ENCODE measurements around the gene ADPGK. TPM values are rescaled to one million over a fixed set of nuclear protein-coding genes. Genes with fewer than 3 reads are reported as not detected.
"Not testable (repeated sequence)": the region's sequence is repeated elsewhere in the genome, so short reads cannot be mapped to it uniquely, and the experiment has no call there.

ADPGK gene
- total RNA-seq, 4 donors from 2014 or later = 53.0 to 74.6 (median 61.7) TPM

GRCh38 chr15:72824112-72824511 lies 40.6 kb upstream of the ADPGK start:
- peak in 1 of 2 donors; percentile 15 for DNase-seq
- WGBS, 2 donors = 31 to 38% methylated on average over 6 to 14 of the region's 14 CpGs
- no peak overlapping the region for H3K4me3 ChIP-seq (replicated peaks in 1 of 3)
- intact Hi-C loops (cut with DNase I) = no loop called here
- no peaks in the 10 kb centered on the region for H3K4me1 ChIP-seq
- H3K27me3 ChIP-seq = no peaks in the 10 kb centered on the region
- H3K36me3 ChIP-seq = no peaks in the 10 kb centered on the region
- TF ChIP-seq POLR2A (IDR thresholded peaks at IDR 0.05) = no peak
- TF ChIP-seq, protein P1, sequence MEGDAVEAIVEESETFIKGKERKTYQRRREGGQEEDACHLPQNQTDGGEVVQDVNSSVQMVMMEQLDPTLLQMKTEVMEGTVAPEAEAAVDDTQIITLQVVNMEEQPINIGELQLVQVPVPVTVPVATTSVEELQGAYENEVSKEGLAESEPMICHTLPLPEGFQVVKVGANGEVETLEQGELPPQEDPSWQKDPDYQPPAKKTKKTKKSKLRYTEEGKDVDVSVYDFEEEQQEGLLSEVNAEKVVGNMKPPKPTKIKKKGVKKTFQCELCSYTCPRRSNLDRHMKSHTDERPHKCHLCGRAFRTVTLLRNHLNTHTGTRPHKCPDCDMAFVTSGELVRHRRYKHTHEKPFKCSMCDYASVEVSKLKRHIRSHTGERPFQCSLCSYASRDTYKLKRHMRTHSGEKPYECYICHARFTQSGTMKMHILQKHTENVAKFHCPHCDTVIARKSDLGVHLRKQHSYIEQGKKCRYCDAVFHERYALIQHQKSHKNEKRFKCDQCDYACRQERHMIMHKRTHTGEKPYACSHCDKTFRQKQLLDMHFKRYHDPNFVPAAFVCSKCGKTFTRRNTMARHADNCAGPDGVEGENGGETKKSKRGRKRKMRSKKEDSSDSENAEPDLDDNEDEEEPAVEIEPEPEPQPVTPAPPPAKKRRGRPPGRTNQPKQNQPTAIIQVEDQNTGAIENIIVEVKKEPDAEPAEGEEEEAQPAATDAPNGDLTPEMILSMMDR (IDR thresholded peaks at IDR 0.05) = no peak
- H3K9me3 ChIP-seq = no peaks in the 10 kb centered on the region
- H3K27ac ChIP-seq = no peak overlapping the region

DNA sequence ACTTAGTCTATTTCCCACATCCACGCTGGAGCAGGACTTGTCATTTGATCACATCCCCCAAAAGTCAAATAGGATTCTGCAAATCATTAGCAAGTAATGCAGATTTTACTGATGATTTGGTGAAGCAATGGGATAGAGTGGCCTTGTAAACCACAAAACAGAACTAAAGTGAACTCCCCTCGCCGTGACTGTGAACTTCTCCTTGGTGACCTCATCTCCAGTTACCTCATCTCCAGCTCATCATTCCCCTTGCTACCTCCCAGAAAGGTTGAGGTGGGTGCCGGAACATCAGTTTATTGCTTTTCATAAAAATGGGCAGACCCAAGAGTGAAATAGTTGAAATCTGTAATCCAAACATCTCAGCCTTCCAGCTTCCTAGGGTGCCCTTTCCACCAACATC lies 36.7 kb upstream of the ADPGK start:
- H3K4me3 ChIP-seq (replicated peaks in 1 of 3) = no peak overlapping the region
- no peaks in the 10 kb centered on the region for H3K36me3 ChIP-seq
- 87 to 92% methylated on average over 4 of the region's 4 CpGs for WGBS, 2 donors
- no peak overlapping the region for H3K27ac ChIP-seq
- DNase-seq = no peak
- no peaks in the 10 kb centered on the region for H3K4me1 ChIP-seq
- intact Hi-C loops (cut with DNase I) = no loop called here
- TF ChIP-seq, protein P1 (IDR thresholded peaks at IDR 0.05) = no peak
- no peaks in the 10 kb centered on the region for H3K27me3 ChIP-seq
- H3K9me3 ChIP-seq = no peaks in the 10 kb centered on the region

DNA sequence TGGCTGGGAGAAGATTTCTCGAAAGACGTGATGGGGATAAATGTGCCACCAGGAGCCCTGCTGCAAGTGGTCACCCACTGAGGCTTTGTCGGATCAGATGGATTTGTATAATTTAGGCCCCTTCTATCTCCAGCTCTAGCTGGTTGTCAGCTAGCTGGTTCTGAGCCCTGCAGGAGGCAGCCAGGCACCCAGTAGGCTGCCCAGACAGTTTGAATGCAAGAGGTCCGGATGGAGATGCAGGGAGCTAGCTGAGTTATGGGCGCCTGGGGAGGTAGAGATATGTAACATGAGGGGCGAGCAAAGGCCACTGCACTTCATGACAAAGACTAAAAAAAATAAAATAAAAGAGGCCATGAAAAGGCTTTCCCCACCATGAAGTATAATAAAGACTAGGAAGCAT lies 35.1 kb upstream of the ADPGK start:
- H3K9me3 ChIP-seq = no peaks in the 10 kb centered on the region
- H3K4me1 ChIP-seq = no peaks in the 10 kb centered on the region
- H3K4me3 ChIP-seq (replicated peaks in 1 of 3) = no peak overlapping the region
- no peaks in the 10 kb centered on the region for H3K27me3 ChIP-seq
- intact Hi-C loops (cut with DNase I) = no loop called here
- DNase-seq = no peak
- WGBS, 2 donors = 87 to 91% methylated on average over 6 of the region's 6 CpGs
- no peak for TF ChIP-seq POLR2A (IDR thresholded peaks at IDR 0.05)
- TF ChIP-seq, protein P1 (IDR thresholded peaks at IDR 0.05) = no peak
- no peaks in the 10 kb centered on the region for H3K36me3 ChIP-seq
- H3K27ac ChIP-seq = no peak overlapping the region

GRCh38 chr15:72813345-72814004 lies 29.9 kb upstream of the ADPGK start:
- Histone ChIP-seq H3K9me3 (no peaks in the 10 kb centered on the region), H3K4me3 (replicated peaks in 1 of 3) (no peak overlapping the region), H3K36me3 (no peaks in the 10 kb centered on the region), H3K27ac (no peak overlapping the region), H3K27me3 (no peaks in the 10 kb centered on the region), H3K4me1 (no peaks in the 10 kb centered on the region)
- 74 to 76% methylated on average over 8 of the region's 8 CpGs for WGBS, 2 donors
- TF ChIP-seq, protein P1 (IDR thresholded peaks at IDR 0.05) = no peak
- no peak for TF ChIP-seq POLR2A (IDR thresholded peaks at IDR 0.05)
- intact Hi-C loops (cut with DNase I) = no loop called here
- no peak for DNase-seq

DNA sequence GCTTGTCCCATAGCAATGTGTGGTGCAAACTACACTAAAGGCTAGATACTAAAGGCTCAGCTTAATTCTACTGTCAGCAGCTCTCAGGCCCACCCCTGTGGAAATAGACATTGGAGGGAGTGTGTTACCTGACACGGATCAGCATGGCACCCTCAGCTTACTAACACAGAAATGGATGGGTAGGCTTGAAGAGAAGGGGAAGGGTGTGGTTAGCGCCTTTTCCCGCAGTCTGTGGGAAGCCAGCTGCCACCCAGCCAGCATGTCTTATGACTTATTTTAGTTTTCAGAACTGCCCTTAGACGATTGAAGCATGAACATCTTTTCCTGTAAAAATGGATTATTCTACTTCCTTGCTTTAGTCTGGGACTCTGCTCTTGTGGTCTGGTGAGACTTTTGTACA lies 25.8 kb upstream of the ADPGK start:
- Histone ChIP-seq H3K27me3 (no peaks in the 10 kb centered on the region), H3K36me3 (no peaks in the 10 kb centered on the region), H3K9me3 (no peaks in the 10 kb centered on the region), H3K4me1 (no peaks in the 10 kb centered on the region), H3K4me3 (replicated peaks in 1 of 3) (no peak overlapping the region), H3K27ac (no peak overlapping the region)
- no peak for DNase-seq
- intact Hi-C loops (cut with DNase I) = no loop called here
- 78 to 80% methylated on average over 4 of the region's 4 CpGs for WGBS, 2 donors
- no peak for TF ChIP-seq POLR2A (IDR thresholded peaks at IDR 0.05)
- TF ChIP-seq, protein P1 (IDR thresholded peaks at IDR 0.05) = no peak

DNA sequence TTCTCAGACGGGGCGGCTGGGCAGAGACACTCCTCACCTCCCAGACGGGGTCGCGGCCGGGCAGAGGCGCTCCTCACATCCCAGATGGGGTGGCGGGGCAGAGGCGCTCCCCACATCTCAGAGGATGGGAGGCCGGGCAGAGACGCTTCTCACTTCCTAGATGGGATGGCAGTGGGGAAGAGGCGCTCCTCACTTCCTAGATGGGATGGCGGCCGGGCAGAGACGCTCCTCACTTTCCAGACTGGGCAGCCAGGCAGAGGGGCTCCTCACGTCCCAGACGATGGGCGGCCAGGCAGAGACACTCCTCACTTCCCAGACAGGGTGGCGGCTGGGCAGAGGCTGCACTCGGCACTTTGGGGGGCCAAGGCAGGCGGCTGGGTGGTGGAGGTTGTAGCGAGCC lies 23.8 kb upstream of the ADPGK start:
- H3K9me3 ChIP-seq; intact Hi-C loops (cut with DNase I); H3K27me3 ChIP-seq; H3K4me3 ChIP-seq (replicated peaks in 1 of 3); H3K27ac ChIP-seq; H3K4me1 ChIP-seq; DNase-seq; H3K36me3 ChIP-seq: not testable (repeated sequence)
- 85 to 97% methylated on average over 6 to 9 of the region's 22 CpGs for WGBS, 2 donors

Measured in thyroid gland (tissue), 4 donors.